COLO829 (cell line): ENCODE data around the gene ATXN7L1.

Experiments used
- DNase-seq: peaks from one replicate; pipeline ENCODE4 v3.0.0; 2012; ENCODE audit warnings: low spot score

ATXN7L1 gene

GRCh38 chr7:105647591-105647990 is 228.8 kb downstream of the ATXN7L1 start:
- no peak for DNase-seq

GRCh38 chr7:105644937-105645336 is 231.5 kb downstream of the ATXN7L1 start:
- no peak for DNase-seq

- DNase-seq: no peak
These were observed 232.5 kb downstream of the ATXN7L1 start for GRCh38 chr7:105643851-105644250.

- no peak for DNase-seq
These were observed 233.0 kb downstream of the ATXN7L1 start for GRCh38 chr7:105643384-105643783.

GRCh38 chr7:105642264-105642663 is 234.1 kb downstream of the ATXN7L1 start:
- DNase-seq: no peak

- peak; percentile 40 for DNase-seq
These were observed 235.2 kb downstream of the ATXN7L1 start for GRCh38 chr7:105640956-105641810.

- no peak for DNase-seq
These were observed 236.5 kb downstream of the ATXN7L1 start for GRCh38 chr7:105639667-105640493.

- DNase-seq: no peak
These were observed 237.4 kb downstream of the ATXN7L1 start for GRCh38 chr7:105638902-105639495.

GRCh38 chr7:105638334-105638733 is 238.1 kb downstream of the ATXN7L1 start:
- DNase-seq: no peak

- no peak for DNase-seq
These were observed 238.6 kb downstream of the ATXN7L1 start for GRCh38 chr7:105637755-105638154.

- no peak for DNase-seq
These were observed 239.4 kb downstream of the ATXN7L1 start for GRCh38 chr7:105636982-105637381.

- no peak for DNase-seq
These were observed 241.2 kb downstream of the ATXN7L1 start for GRCh38 chr7:105635197-105635596.

GRCh38 chr7:105625986-105626385 is 250.4 kb downstream of the ATXN7L1 start:
- DNase-seq: no peak

- DNase-seq: no peak
These were observed 252.5 kb downstream of the ATXN7L1 start for GRCh38 chr7:105623906-105624305.

- no peak for DNase-seq
These were observed 253.0 kb downstream of the ATXN7L1 start for GRCh38 chr7:105623378-105623777.

GRCh38 chr7:105622106-105622731 is 254.2 kb downstream of the ATXN7L1 start:
- no peak for DNase-seq

- DNase-seq: no peak
These were observed 254.8 kb downstream of the ATXN7L1 start for GRCh38 chr7:105621617-105622016.

GRCh38 chr7:105621176-105621575 is 255.2 kb downstream of the ATXN7L1 start:
- no peak for DNase-seq

GRCh38 chr7:105619590-105619989 is 256.8 kb downstream of the ATXN7L1 start:
- DNase-seq: no peak

- no peak for DNase-seq
These were observed 258.4 kb downstream of the ATXN7L1 start for GRCh38 chr7:105618016-105618296.

- DNase-seq: no peak
These were observed 259.0 kb downstream of the ATXN7L1 start for GRCh38 chr7:105617280-105618015.

GRCh38 chr7:105614341-105614840 is 262.0 kb downstream of the ATXN7L1 start:
- no peak for DNase-seq
